Measurements from ENCODE around the gene RPS6KA4. TPM values are rescaled to one million over a fixed set of nuclear protein-coding genes. Genes with fewer than 3 reads are reported as not detected.

The RPS6KA4 gene
- total and polyA plus RNA-seq, 2 of the 13 experiments (the other 11 are each of a cell fraction or from before 2014, with no cell fraction given) = 8.9 to 14.2 TPM

DNA sequence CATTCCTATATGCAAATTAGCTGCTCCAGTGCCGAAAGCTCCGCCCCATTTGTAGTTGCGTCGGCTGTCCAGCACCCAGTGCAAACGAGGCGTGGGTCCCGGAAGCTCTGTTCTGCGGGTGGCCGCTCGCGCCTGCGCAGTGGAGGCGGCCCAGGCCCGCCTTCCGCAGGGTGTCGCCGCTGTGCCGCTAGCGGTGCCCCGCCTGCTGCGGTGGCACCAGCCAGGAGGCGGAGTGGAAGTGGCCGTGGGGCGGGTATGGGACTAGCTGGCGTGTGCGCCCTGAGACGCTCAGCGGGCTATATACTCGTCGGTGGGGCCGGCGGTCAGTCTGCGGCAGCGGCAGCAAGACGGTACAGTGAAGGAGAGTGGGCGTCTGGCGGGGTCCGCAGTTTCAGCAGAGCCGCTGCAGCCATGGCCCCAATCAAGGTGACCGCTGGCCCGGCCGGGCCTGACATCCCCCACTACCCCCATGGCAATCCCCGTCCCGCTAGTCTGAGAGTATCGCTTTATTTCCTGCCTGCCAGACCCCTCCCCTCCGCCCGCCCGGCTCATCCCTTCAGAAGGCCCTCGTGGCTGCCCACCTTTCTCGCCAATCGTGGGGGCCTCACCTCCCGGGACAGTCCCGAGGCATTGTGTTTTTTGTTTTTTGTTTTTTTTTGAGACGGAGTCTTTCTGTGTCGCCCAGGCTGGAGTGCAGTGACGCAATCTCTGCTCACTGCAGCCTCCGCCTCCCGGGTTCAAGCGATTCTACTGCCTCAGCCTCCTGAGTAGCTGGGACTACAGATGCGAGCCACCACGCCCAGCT, 40.8 kb upstream of the RPS6KA4 start, which contains the start of gene PRDX5 (continued):
- TF ChIP-seq ZNF839 (CRISPR knock-in tag; IDR thresholded peaks at IDR 0.05; ENCODE audit: borderline replicate concordance) (no peak), SRF (IDR thresholded peaks at IDR 0.05; ENCODE audit: low read depth, low read length) (no peak), CREM (IDR thresholded peaks at IDR 0.05) (no peak), CREM (CRISPR knock-in tag; IDR thresholded peaks at IDR 0.05) (no peak), ZNF446 (CRISPR knock-in tag; IDR thresholded peaks at IDR 0.05) (no peak), ZBTB1 (CRISPR knock-in tag; IDR thresholded peaks at IDR 0.05; ENCODE audit: borderline replicate concordance) (no peak), ZBTB20 (CRISPR knock-in tag; IDR thresholded peaks at IDR 0.05; ENCODE audit: borderline replicate concordance, low read depth) (peak; percentile 43; the same call in 1 of the 2 replicates), MAF1 (CRISPR knock-in tag; IDR thresholded peaks at IDR 0.05; ENCODE audit: borderline replicate concordance) (0 out of 2 replicates have a peak, but pooled peaks have one; percentile 59), SIN3A (IDR thresholded peaks at IDR 0.05; ENCODE audit: borderline replicate concordance, low read depth, low read length) (peak; percentile 89; the same call in 1 of the 2 replicates), NR3C1 (CRISPR knock-in tag; IDR thresholded peaks at IDR 0.05) (no peak), ZNF678 (CRISPR knock-in tag; IDR thresholded peaks at IDR 0.05) (peak; percentile 81; the same call in 1 of the 2 replicates), ZKSCAN1 (IDR thresholded peaks at IDR 0.05; ENCODE audit: low read length) (no peak), SPEN (CRISPR knock-in tag; IDR thresholded peaks at IDR 0.05; ENCODE audit: low read depth) (0 out of 2 replicates have a peak, but pooled peaks have one; percentile 43), ZNF878 (CRISPR knock-in tag; IDR thresholded peaks at IDR 0.05) (no peak), ATF7 (IDR thresholded peaks at IDR 0.05) (peak; percentile 46; the same call in 1 of the 2 replicates), ATF7 (CRISPR knock-in tag; IDR thresholded peaks at IDR 0.05) (peak; percentile 55; the same call in 1 of the 2 replicates)
- TF ChIP-seq, protein P1, sequence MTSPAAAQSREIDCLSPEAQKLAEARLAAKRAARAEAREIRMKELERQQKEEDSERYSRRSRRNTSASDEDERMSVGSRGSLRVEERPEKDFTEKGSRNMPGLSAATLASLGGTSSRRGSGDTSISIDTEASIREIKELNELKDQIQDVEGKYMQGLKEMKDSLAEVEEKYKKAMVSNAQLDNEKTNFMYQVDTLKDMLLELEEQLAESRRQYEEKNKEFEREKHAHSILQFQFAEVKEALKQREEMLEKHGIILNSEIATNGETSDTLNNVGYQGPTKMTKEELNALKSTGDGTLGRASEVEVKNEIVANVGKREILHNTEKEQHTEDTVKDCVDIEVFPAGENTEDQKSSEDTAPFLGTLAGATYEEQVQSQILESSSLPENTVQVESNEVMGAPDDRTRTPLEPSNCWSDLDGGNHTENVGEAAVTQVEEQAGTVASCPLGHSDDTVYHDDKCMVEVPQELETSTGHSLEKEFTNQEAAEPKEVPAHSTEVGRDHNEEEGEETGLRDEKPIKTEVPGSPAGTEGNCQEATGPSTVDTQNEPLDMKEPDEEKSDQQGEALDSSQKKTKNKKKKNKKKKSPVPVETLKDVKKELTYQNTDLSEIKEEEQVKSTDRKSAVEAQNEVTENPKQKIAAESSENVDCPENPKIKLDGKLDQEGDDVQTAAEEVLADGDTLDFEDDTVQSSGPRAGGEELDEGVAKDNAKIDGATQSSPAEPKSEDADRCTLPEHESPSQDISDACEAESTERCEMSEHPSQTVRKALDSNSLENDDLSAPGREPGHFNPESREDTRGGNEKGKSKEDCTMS (CRISPR knock-in tag; conservative IDR thresholded peaks at IDR 0.05) = no peak
- TF ChIP-seq, protein P2, sequence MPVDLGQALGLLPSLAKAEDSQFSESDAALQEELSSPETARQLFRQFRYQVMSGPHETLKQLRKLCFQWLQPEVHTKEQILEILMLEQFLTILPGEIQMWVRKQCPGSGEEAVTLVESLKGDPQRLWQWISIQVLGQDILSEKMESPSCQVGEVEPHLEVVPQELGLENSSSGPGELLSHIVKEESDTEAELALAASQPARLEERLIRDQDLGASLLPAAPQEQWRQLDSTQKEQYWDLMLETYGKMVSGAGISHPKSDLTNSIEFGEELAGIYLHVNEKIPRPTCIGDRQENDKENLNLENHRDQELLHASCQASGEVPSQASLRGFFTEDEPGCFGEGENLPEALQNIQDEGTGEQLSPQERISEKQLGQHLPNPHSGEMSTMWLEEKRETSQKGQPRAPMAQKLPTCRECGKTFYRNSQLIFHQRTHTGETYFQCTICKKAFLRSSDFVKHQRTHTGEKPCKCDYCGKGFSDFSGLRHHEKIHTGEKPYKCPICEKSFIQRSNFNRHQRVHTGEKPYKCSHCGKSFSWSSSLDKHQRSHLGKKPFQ (CRISPR knock-in tag; IDR thresholded peaks at IDR 0.05; ENCODE audit: insufficient replicate concordance) = peak; percentile 46
- TF ChIP-seq, protein P3, sequence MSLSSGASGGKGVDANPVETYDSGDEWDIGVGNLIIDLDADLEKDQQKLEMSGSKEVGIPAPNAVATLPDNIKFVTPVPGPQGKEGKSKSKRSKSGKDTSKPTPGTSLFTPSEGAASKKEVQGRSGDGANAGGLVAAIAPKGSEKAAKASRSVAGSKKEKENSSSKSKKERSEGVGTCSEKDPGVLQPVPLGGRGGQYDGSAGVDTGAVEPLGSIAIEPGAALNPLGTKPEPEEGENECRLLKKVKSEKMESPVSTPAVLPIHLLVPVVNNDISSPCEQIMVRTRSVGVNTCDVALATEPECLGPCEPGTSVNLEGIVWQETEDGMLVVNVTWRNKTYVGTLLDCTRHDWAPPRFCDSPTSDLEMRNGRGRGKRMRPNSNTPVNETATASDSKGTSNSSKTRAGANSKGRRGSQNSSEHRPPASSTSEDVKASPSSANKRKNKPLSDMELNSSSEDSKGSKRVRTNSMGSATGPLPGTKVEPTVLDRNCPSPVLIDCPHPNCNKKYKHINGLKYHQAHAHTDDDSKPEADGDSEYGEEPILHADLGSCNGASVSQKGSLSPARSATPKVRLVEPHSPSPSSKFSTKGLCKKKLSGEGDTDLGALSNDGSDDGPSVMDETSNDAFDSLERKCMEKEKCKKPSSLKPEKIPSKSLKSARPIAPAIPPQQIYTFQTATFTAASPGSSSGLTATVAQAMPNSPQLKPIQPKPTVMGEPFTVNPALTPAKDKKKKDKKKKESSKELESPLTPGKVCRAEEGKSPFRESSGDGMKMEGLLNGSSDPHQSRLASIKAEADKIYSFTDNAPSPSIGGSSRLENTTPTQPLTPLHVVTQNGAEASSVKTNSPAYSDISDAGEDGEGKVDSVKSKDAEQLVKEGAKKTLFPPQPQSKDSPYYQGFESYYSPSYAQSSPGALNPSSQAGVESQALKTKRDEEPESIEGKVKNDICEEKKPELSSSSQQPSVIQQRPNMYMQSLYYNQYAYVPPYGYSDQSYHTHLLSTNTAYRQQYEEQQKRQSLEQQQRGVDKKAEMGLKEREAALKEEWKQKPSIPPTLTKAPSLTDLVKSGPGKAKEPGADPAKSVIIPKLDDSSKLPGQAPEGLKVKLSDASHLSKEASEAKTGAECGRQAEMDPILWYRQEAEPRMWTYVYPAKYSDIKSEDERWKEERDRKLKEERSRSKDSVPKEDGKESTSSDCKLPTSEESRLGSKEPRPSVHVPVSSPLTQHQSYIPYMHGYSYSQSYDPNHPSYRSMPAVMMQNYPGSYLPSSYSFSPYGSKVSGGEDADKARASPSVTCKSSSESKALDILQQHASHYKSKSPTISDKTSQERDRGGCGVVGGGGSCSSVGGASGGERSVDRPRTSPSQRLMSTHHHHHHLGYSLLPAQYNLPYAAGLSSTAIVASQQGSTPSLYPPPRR (CRISPR knock-in tag; IDR thresholded peaks at IDR 0.05; ENCODE audit: borderline replicate concordance) = peak; percentile 70
